MM.1S (cell line): ENCODE results near the gene CD58.

ENCODE experiments used
- EZH2 ChIP-seq: fragments of 300-600 bp; sonication (generic); optimal IDR thresholded peaks from 2 replicates; pipeline ENCODE3; 2017; ENCODE audit warnings: low read depth, mild to moderate bottlenecking, antibody characterized with exemption, low read length, mixed read lengths
- TF ChIP-seq, protein P1 (sequence below): fragments of 300-600 bp; sonication (generic); IDR thresholded peaks from 2 replicates; pipeline ENCODE4 v1.5.1; 2016; ENCODE audit warnings: antibody characterized with exemption, low read length, mixed read lengths

DNA sequence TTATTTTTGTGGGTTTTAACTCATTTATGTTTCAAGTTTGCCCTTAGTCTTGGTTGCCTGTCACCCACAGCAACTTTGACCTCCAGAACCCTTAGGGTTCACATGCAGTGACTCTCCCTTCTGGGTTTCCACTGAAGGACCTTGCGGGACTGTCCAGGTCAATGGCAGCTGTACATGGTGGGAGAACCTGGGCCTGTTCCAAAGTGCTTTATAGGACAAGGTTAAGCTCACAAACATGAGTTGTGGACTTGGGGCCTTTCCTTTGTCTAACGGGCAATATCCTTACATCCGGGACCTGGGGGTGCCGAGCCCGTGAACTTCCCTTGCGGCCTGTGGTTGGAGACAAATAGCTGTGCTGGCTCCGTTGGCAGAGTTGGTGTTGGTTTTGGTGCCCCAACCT, 77.8 kb downstream of the CD58 start:
- TF ChIP-seq, protein P1, sequence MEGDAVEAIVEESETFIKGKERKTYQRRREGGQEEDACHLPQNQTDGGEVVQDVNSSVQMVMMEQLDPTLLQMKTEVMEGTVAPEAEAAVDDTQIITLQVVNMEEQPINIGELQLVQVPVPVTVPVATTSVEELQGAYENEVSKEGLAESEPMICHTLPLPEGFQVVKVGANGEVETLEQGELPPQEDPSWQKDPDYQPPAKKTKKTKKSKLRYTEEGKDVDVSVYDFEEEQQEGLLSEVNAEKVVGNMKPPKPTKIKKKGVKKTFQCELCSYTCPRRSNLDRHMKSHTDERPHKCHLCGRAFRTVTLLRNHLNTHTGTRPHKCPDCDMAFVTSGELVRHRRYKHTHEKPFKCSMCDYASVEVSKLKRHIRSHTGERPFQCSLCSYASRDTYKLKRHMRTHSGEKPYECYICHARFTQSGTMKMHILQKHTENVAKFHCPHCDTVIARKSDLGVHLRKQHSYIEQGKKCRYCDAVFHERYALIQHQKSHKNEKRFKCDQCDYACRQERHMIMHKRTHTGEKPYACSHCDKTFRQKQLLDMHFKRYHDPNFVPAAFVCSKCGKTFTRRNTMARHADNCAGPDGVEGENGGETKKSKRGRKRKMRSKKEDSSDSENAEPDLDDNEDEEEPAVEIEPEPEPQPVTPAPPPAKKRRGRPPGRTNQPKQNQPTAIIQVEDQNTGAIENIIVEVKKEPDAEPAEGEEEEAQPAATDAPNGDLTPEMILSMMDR = no peak
- no peak for TF ChIP-seq EZH2
